WTC11 (cell line): Measurements from ENCODE around the gene SAYSD1. TPM values are rescaled to one million over a fixed set of nuclear protein-coding genes. Genes with fewer than 3 reads are reported as not detected.

ENCODE experiments used
- ATAC-seq: fragments of 200-7000 bp; cut with Tn5 transposase; 2 replicates; pipeline ENCODE4 v1.10.0; 2021; ENCODE audit warnings: mild to moderate bottlenecking, moderate library complexity
- CTCF ChIA-PET: fragments of 300-600 bp; sonication (Branson Sonifier 250); formaldehyde crosslinking; loops from one replicate; lab custom pipeline; 2021; ENCODE audit warnings: antibody characterized with exemption; lab: Charles Lee
- POLR2A ChIA-PET: fragments of 350-600 bp; sonication (Branson Sonifier 250); formaldehyde crosslinking; loops from one replicate; lab custom pipeline; 2021; ENCODE audit warnings: antibody characterized with exemption; lab: Charles Lee
- DNase-seq: peaks from one replicate; pipeline ENCODE4 v3.0.0; 2021; ENCODE audit warnings: low spot score
- H3K27ac Mint-ChIP-seq: 2 replicates; pipeline ENCODE4 v1.8.0; 2021; ENCODE audit warnings: mixed read lengths
- H3K27me3 Mint-ChIP-seq: 2 replicates; pipeline ENCODE4 v1.8.0; 2021; ENCODE audit warnings: low read depth, mild to moderate bottlenecking, moderate library complexity, mixed read lengths
- H3K36me3 Mint-ChIP-seq: 2 replicates; pipeline ENCODE4 v1.8.0; 2021; ENCODE audit warnings: mixed read lengths
- H3K4me1 Mint-ChIP-seq: 2 replicates; pipeline ENCODE4 v1.8.0; 2022; ENCODE audit warnings: mixed read lengths
- H3K4me3 Mint-ChIP-seq: 2 replicates; pipeline ENCODE4 v1.8.0; 2021; ENCODE audit warnings: mild to moderate bottlenecking, moderate library complexity, mixed read lengths
- H3K9me3 Mint-ChIP-seq: 2 replicates; pipeline ENCODE4 v1.8.0; 2021; ENCODE audit warnings: mixed read lengths
- ELF4 ChIP-seq: sonication (generic); formaldehyde crosslinking; IDR thresholded peaks from 2 replicates; pipeline ENCODE4 v1.8.1; 2022; ENCODE audit warnings: low read depth, mild to moderate bottlenecking, moderate library complexity, missing genetic modification reagents
- ERG ChIP-seq: fragments of 250-450 bp; sonication (Bioruptor Pico); IDR thresholded peaks from 2 replicates; pipeline ENCODE4 v1.8.0; 2021; ENCODE audit warnings: mild to moderate bottlenecking
- FOXK1 ChIP-seq: sonication (generic); formaldehyde crosslinking; IDR thresholded peaks from 2 replicates; pipeline ENCODE4 v1.8.0; 2022; ENCODE audit warnings: mild to moderate bottlenecking, moderate library complexity, missing genetic modification reagents
- JAZF1 ChIP-seq: fragments of 250-450 bp; sonication (Bioruptor Pico); IDR thresholded peaks from 2 replicates; pipeline ENCODE4 v1.9.0; 2021; ENCODE audit warnings: moderate library complexity, mild to moderate bottlenecking, inconsistent platforms
- KAT7 ChIP-seq: sonication (generic); formaldehyde crosslinking; IDR thresholded peaks from 2 replicates; pipeline ENCODE4 v1.8.1; 2023; ENCODE audit warnings: missing genetic modification reagents, mild to moderate bottlenecking, borderline replicate concordance
- MYBL2 ChIP-seq: sonication (generic); formaldehyde crosslinking; IDR thresholded peaks from 2 replicates; pipeline ENCODE4 v1.8.1; 2023; ENCODE audit warnings: mild to moderate bottlenecking, moderate library complexity, missing genetic modification reagents
- NR1H2 ChIP-seq: sonication (generic); formaldehyde crosslinking; IDR thresholded peaks from 2 replicates; pipeline ENCODE4 v1.9.0; 2021; ENCODE audit warnings: mild to moderate bottlenecking, moderate library complexity, missing genetic modification reagents
- PRDM15 ChIP-seq: sonication (generic); formaldehyde crosslinking; IDR thresholded peaks from 2 replicates; pipeline ENCODE4 v1.8.0; 2022; ENCODE audit warnings: missing genetic modification reagents
- RORB ChIP-seq: fragments of 250-450 bp; sonication (Bioruptor Pico); IDR thresholded peaks from 2 replicates; pipeline ENCODE4 v1.9.0; 2021; ENCODE audit warnings: mild to moderate bottlenecking
- TCF7 ChIP-seq: sonication (generic); formaldehyde crosslinking; IDR thresholded peaks from 2 replicates; pipeline ENCODE4 v1.8.0; 2022; ENCODE audit warnings: mild to moderate bottlenecking, low read depth, missing genetic modification reagents, moderate library complexity
- TEAD4 ChIP-seq: sonication (generic); formaldehyde crosslinking; IDR thresholded peaks from 2 replicates; pipeline ENCODE4 v1.8.0; 2022; ENCODE audit warnings: mild to moderate bottlenecking, missing genetic modification reagents
- TP53 ChIP-seq: sonication (generic); formaldehyde crosslinking; IDR thresholded peaks from 2 replicates; pipeline ENCODE4 v1.8.1; 2023; ENCODE audit warnings: mild to moderate bottlenecking, missing genetic modification reagents
- USF2 ChIP-seq: sonication (generic); formaldehyde crosslinking; IDR thresholded peaks from 2 replicates; pipeline ENCODE4 v1.8.1; 2023; ENCODE audit warnings: mild to moderate bottlenecking, missing genetic modification reagents, moderate library complexity
- ZBTB21 ChIP-seq: sonication (generic); formaldehyde crosslinking; IDR thresholded peaks from 2 replicates; pipeline ENCODE4 v1.8.1; 2023; ENCODE audit warnings: mild to moderate bottlenecking, missing genetic modification reagents, borderline replicate concordance
- ZNF281 ChIP-seq: sonication (generic); formaldehyde crosslinking; IDR thresholded peaks from 2 replicates; pipeline ENCODE4 v1.8.0; 2023; ENCODE audit warnings: mild to moderate bottlenecking, missing genetic modification reagents
- ZNF396 ChIP-seq: fragments of 250-450 bp; sonication (Bioruptor Pico); IDR thresholded peaks from 2 replicates; pipeline ENCODE4 v1.8.0; 2021; ENCODE audit warnings: mild to moderate bottlenecking, moderate library complexity, borderline replicate concordance
- total RNA-seq: library from RNA; stranded (reverse); gene quantifications from 3 replicates; pipeline ENCODE4 v1.2.3, GENCODE V29; 2021
- TF ChIP-seq, protein P1 (sequence below): sonication (generic); formaldehyde crosslinking; IDR thresholded peaks from 2 replicates; pipeline ENCODE4 v1.8.1; 2022; ENCODE audit warnings: mild to moderate bottlenecking, missing genetic modification reagents, moderate library complexity, borderline replicate concordance
- TF ChIP-seq, protein P2 (sequence below): sonication (generic); formaldehyde crosslinking; IDR thresholded peaks from 2 replicates; pipeline ENCODE4 v1.8.1; 2022; ENCODE audit warnings: mild to moderate bottlenecking, moderate library complexity, missing genetic modification reagents
- TF ChIP-seq, protein P3 (sequence below): fragments of 250-450 bp; sonication (Bioruptor Pico); conservative IDR thresholded peaks from 2 replicates; pipeline ENCODE4 v1.9.0; 2021; ENCODE audit warnings: mild to moderate bottlenecking
- TF ChIP-seq, protein P4 (sequence below): sonication (generic); formaldehyde crosslinking; IDR thresholded peaks from 2 replicates; pipeline ENCODE4 v1.8.1; 2022; ENCODE audit warnings: low read depth, mild to moderate bottlenecking, moderate library complexity, missing genetic modification reagents, borderline replicate concordance

The SAYSD1 gene
- total RNA-seq, 1 experiment from 2014 or later = 7.4 TPM

- no peaks in the 10 kb centered on the region for H3K36me3 Mint-ChIP-seq
- no peak overlapping the region for H3K27ac Mint-ChIP-seq
- peaks cover 15% of the 10 kb centered on the region for H3K4me1 Mint-ChIP-seq
- TF ChIP-seq USF2 (CRISPR knock-in tag) (no peak), ZBTB21 (CRISPR knock-in tag) (no peak), ZNF281 (CRISPR knock-in tag) (no peak), KAT7 (no peak), NR1H2 (CRISPR knock-in tag) (no peak), TCF7 (CRISPR knock-in tag) (no peak), FOXK1 (no peak), TEAD4 (CRISPR knock-in tag) (no peak), MYBL2 (CRISPR knock-in tag) (no peak), ERG (no peak), ELF4 (CRISPR knock-in tag) (no peak), RORB (no peak), TP53 (no peak), ZNF396 (CRISPR knock-in tag) (no peak)
- TF ChIP-seq, protein P1, sequence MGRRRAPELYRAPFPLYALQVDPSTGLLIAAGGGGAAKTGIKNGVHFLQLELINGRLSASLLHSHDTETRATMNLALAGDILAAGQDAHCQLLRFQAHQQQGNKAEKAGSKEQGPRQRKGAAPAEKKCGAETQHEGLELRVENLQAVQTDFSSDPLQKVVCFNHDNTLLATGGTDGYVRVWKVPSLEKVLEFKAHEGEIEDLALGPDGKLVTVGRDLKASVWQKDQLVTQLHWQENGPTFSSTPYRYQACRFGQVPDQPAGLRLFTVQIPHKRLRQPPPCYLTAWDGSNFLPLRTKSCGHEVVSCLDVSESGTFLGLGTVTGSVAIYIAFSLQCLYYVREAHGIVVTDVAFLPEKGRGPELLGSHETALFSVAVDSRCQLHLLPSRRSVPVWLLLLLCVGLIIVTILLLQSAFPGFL (CRISPR knock-in tag) = no peak
- TF ChIP-seq, protein P2, sequence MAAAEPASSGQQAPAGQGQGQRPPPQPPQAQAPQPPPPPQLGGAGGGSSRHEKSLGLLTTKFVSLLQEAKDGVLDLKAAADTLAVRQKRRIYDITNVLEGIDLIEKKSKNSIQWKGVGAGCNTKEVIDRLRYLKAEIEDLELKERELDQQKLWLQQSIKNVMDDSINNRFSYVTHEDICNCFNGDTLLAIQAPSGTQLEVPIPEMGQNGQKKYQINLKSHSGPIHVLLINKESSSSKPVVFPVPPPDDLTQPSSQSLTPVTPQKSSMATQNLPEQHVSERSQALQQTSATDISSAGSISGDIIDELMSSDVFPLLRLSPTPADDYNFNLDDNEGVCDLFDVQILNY (CRISPR knock-in tag) = no peak
- DNase-seq (no peak), ATAC-seq (no peak)
- POLR2A ChIA-PET = no interaction called here
- H3K9me3 Mint-ChIP-seq = no peaks in the 10 kb centered on the region
- H3K4me3 Mint-ChIP-seq = no peak overlapping the region
- peaks cover 4% of the 10 kb centered on the region; the same call in 1 of the 2 replicates for H3K27me3 Mint-ChIP-seq
- CTCF ChIA-PET = interaction anchor here (2.1 kb wide), 1 partner anchor 9 kb away, joined by 16 read pairs; no protein-coding TSS in a partner anchor
Measured at GRCh38 chr6:39111280-39111679, 3.7 kb downstream of the SAYSD1 start.

DNA sequence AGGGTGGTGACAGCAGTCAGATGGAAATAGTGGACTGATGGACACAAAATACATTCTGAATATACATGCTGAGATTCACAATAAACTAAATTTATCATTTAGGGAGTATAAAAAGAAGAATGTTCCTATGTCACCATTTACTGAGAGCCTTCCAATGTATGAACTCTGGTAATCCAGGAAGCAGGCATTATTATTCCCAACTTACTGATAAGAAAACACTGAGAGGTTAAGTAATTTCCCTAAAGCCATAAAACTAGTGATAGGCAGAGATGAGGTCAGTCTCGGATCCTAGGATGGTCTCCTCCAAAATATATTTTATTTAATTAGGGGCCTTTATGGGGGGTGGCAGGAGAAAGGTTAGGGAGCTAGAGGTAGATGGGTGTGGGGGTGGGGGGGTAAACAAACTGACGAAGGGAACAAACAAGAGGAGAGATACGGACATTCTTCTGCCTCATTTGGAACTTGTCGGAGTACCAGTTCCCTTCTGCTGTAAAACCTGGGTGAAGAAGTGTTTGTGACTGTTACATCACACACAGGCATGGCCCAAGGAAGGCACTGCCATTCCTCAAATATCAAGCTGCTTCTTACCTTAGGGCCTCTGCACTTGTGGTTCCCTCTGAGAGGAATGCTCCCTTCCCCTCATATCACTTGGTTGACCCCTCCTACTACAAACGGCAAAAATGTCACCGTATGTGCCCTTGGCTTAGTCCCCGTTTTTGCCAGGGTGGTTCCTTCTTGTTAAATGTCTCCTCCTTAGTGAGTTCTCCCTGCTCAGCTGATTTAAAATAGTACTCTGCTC, 6.7 kb downstream of the SAYSD1 start:
- ATAC-seq (no peak), DNase-seq (no peak)
- Mint-ChIP-seq H3K36me3 (no peaks in the 10 kb centered on the region), H3K9me3 (no peaks in the 10 kb centered on the region), H3K27me3 (no peaks in the 10 kb centered on the region), H3K4me3 (no peak overlapping the region), H3K4me1 (no peaks in the 10 kb centered on the region; the same call in 1 of the 2 replicates), H3K27ac (no peak overlapping the region)
- CTCF ChIA-PET = interaction anchor here (0.7 to 1.6 kb wide), 2 partner anchors 16 to 111 kb away, joined by 3 read pairs; no protein-coding TSS in a partner anchor
- POLR2A ChIA-PET = no interaction called here
- TF ChIP-seq PRDM15 (no peak), ZNF396 (CRISPR knock-in tag) (no peak), JAZF1 (no peak)
- TF ChIP-seq, protein P3, sequence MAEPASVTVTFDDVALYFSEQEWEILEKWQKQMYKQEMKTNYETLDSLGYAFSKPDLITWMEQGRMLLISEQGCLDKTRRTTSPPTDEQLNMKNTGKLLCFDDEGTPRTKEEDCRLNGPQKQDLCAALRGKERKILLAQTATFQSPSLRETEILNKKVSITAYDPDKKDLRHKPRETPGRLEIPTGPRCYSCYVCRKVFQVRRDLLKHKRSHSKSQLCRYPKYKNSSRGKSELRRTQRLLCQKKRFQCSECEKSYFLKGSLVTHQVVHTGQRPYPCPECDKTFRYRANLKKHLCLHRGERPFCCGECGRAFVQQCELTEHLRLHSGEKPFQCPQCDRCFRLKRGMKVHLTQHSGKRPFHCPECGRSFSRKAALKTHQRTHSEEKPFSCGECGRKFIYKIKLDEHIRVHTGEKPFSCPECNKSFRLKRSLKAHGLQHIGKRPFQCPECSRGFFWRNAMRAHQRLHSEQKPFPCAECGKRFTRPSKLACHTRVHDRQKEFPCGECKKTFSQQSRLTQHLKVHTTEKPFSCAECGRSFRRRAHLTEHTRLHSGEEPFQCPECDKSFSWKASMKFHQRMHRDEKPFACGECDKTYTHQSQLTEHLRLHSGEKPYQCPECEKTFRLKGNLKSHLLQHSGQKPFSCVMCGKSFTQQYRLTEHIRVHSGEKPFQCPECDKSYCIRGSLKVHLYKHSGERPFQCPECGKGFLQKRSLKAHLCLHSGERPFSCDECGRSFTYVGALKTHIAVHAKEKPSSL (CRISPR knock-in tag) = no peak
- TF ChIP-seq, protein P4, sequence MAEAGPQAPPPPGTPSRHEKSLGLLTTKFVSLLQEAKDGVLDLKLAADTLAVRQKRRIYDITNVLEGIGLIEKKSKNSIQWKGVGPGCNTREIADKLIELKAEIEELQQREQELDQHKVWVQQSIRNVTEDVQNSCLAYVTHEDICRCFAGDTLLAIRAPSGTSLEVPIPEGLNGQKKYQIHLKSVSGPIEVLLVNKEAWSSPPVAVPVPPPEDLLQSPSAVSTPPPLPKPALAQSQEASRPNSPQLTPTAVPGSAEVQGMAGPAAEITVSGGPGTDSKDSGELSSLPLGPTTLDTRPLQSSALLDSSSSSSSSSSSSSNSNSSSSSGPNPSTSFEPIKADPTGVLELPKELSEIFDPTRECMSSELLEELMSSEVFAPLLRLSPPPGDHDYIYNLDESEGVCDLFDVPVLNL (CRISPR knock-in tag) = no peak
